MM.1S (cell line): Measurements from ENCODE around the gene CSPG5.

ENCODE experiments used
- DNase-seq: peaks from one replicate; pipeline ENCODE4 v3.0.0-alpha.2; 2015
- H2AFZ ChIP-seq: fragments of 300-600 bp; sonication (generic); 2 replicates; pipeline ENCODE4 v1.6.0; 2016; ENCODE audit warnings: antibody characterized with exemption, low read length
- H3F3A ChIP-seq: fragments of 300-600 bp; sonication (generic); 2 replicates; pipeline ENCODE4 v1.6.1; 2016; ENCODE audit warnings: mild to moderate bottlenecking, antibody characterized with exemption, low read length, moderate library complexity, mixed read lengths; ENCODE audit not compliant: insufficient read depth
- H3K27ac ChIP-seq: fragments of 300-600 bp; sonication (generic); 2 replicates; pipeline ENCODE4 v1.5.1; 2016; ENCODE audit warnings: mild to moderate bottlenecking, low read length
- H3K27me3 ChIP-seq: fragments of 300-600 bp; sonication (generic); replicated peaks from 2 replicates; pipeline ENCODE4 v1.6.0; 2016; ENCODE audit warnings: low read length; ENCODE audit not compliant: insufficient read depth
- H3K36me3 ChIP-seq: fragments of 300-600 bp; sonication (generic); replicated peaks from 2 replicates; pipeline ENCODE4 v1.6.1; 2016; ENCODE audit warnings: mild to moderate bottlenecking, low read length, mixed read lengths; ENCODE audit not compliant: insufficient read depth
- H3K4me1 ChIP-seq: fragments of 300-600 bp; sonication (generic); 2 replicates; pipeline ENCODE4 v1.6.1; 2016; ENCODE audit warnings: low read length, mixed read lengths
- H3K4me2 ChIP-seq: fragments of 300-600 bp; sonication (generic); 2 replicates; pipeline ENCODE4 v1.6.0; 2016; ENCODE audit warnings: low read depth, low read length
- H3K4me3 ChIP-seq: fragments of 300-600 bp; sonication (generic); 2 replicates; pipeline ENCODE4 v1.5.1; 2016; ENCODE audit warnings: low read length, mixed read lengths
- H3K79me2 ChIP-seq: fragments of 300-600 bp; sonication (generic); 2 replicates; pipeline ENCODE4 v1.6.1; 2016; ENCODE audit warnings: mixed run types, low read length, mixed read lengths
- H3K9ac ChIP-seq: fragments of 300-600 bp; sonication (generic); 2 replicates; pipeline ENCODE4 v1.6.1; 2016; ENCODE audit warnings: low read length, mixed read lengths
- H3K9me2 ChIP-seq: fragments of 300-600 bp; sonication (generic); replicated peaks from 2 replicates; pipeline ENCODE4 v1.6.1; 2016; ENCODE audit warnings: mild to moderate bottlenecking, low read length, mixed read lengths; ENCODE audit not compliant: insufficient read depth
- H3K9me3 ChIP-seq: fragments of 300-600 bp; sonication (generic); replicated peaks from 2 replicates; pipeline ENCODE4 v1.6.1; 2016; ENCODE audit warnings: mild to moderate bottlenecking, low read length, mixed read lengths; ENCODE audit not compliant: insufficient read depth
- H4K20me1 ChIP-seq: fragments of 300-600 bp; sonication (generic); 2 replicates; pipeline ENCODE4 v1.6.1; 2016; ENCODE audit warnings: mild to moderate bottlenecking, low read length, moderate library complexity, mixed read lengths; ENCODE audit not compliant: insufficient read depth
- CTCF ChIP-seq: fragments of 300-600 bp; sonication (generic); IDR thresholded peaks from 2 replicates; pipeline ENCODE4 v1.5.1; 2016; ENCODE audit warnings: antibody characterized with exemption, low read length, mixed read lengths
- EZH2 ChIP-seq: fragments of 300-600 bp; sonication (generic); optimal IDR thresholded peaks from 2 replicates; pipeline ENCODE3; 2017; ENCODE audit warnings: low read depth, mild to moderate bottlenecking, antibody characterized with exemption, low read length, mixed read lengths
- EZH2phosphoT487 ChIP-seq: fragments of 300-600 bp; sonication (generic); IDR thresholded peaks from 2 replicates; pipeline ENCODE4 v1.6.1; 2018; ENCODE audit warnings: antibody characterized with exemption, low read length

Gene CSPG5

GRCh38 chr3:47533481-47533880 is 45.2 kb downstream of the CSPG5 start:
- Histone ChIP-seq H3K4me3 (no peak overlapping the region), H3K27ac (no peak overlapping the region), H3K4me1 (no peaks in the 10 kb centered on the region), H3K4me2 (no peak overlapping the region), H3K9me2 (no peaks in the 10 kb centered on the region), H3K79me2 (no peaks in the 10 kb centered on the region), H3K36me3 (no peaks in the 10 kb centered on the region), H3K27me3 (no peaks in the 10 kb centered on the region), H3K9me3 (no peaks in the 10 kb centered on the region), H3K9ac (no peak overlapping the region), H3F3A (no peaks in the 10 kb centered on the region), H2AFZ (no peak overlapping the region), H4K20me1 (no peaks in the 10 kb centered on the region)
- no peak for TF ChIP-seq CTCF
- TF ChIP-seq EZH2 = no peak
- TF ChIP-seq EZH2phosphoT487 = no peak
- DNase-seq = no peak

- H3K27ac ChIP-seq = no peak overlapping the region
- no peaks in the 10 kb centered on the region for H3K79me2 ChIP-seq
- H3K27me3 ChIP-seq = no peaks in the 10 kb centered on the region
- H3K9me2 ChIP-seq = no peaks in the 10 kb centered on the region
- peaks cover 4% of the 10 kb centered on the region for H3K4me1 ChIP-seq
- H2AFZ ChIP-seq = 0 out of 2 replicates have a peak overlapping the region, but pooled peaks have one; percentile 27
- peak overlapping the region; percentile 27; the same call in 1 of the 2 replicates for H3K4me2 ChIP-seq
- DNase-seq = no peak
- H3K36me3 ChIP-seq = no peaks in the 10 kb centered on the region
- H4K20me1 ChIP-seq = no peaks in the 10 kb centered on the region
- 0 out of 2 replicates have a peak, but pooled peaks cover 3% of the 10 kb centered on the region for H3F3A ChIP-seq
- H3K9ac ChIP-seq = no peak overlapping the region
- TF ChIP-seq EZH2phosphoT487 = no peak
- TF ChIP-seq CTCF = no peak
- no peak for TF ChIP-seq EZH2
- H3K4me3 ChIP-seq = no peak overlapping the region
- no peaks in the 10 kb centered on the region for H3K9me3 ChIP-seq
Observed at GRCh38 chr3:47527952-47528725, 50.5 kb downstream of the CSPG5 start.

GRCh38 chr3:47525617-47526016 is 53.0 kb downstream of the CSPG5 start:
- H3K4me3 ChIP-seq = no peak overlapping the region
- H3K79me2 ChIP-seq = no peaks in the 10 kb centered on the region

More at GRCh38 chr3:47525617-47526016, 53.0 kb downstream of the CSPG5 start:
- Histone ChIP-seq H2AFZ (no peak overlapping the region), H3K27ac (no peak overlapping the region), H3K36me3 (no peaks in the 10 kb centered on the region), H3K27me3 (no peaks in the 10 kb centered on the region), H3F3A (0 out of 2 replicates have a peak, but pooled peaks cover 3% of the 10 kb centered on the region), H4K20me1 (no peaks in the 10 kb centered on the region), H3K9ac (no peak overlapping the region), H3K9me3 (no peaks in the 10 kb centered on the region), H3K4me2 (no peak overlapping the region), H3K9me2 (no peaks in the 10 kb centered on the region), H3K4me1 (peaks cover 8% of the 10 kb centered on the region)
- TF ChIP-seq CTCF (no peak), EZH2 (no peak), EZH2phosphoT487 (no peak)
- no peak for DNase-seq
